ENCODE results near the gene EXOC3L1. TPM values are rescaled to one million over a fixed set of nuclear protein-coding genes. Genes with fewer than 3 reads are reported as not detected.

Gene EXOC3L1
- total and polyA plus RNA-seq, 2 of the 13 experiments (the other 11 are each of a cell fraction or from before 2014, with no cell fraction given) = 0.12 TPM; not detected in 1

GRCh38 chr16:67150047-67150832, 39.7 kb downstream of the EXOC3L1 start (continued):
- no peak for TF ChIP-seq FOXC1 (CRISPR knock-in tag; IDR thresholded peaks at IDR 0.05; ENCODE audit: borderline replicate concordance)
- no peak for TF ChIP-seq MED8 (CRISPR knock-in tag; IDR thresholded peaks at IDR 0.05; ENCODE audit: insufficient replicate concordance)
- TF ChIP-seq GATA4 (IDR thresholded peaks at IDR 0.05; ENCODE audit: borderline replicate concordance, low read depth) = no peak
- no peak for TF ChIP-seq ZNF101 (CRISPR knock-in tag; IDR thresholded peaks at IDR 0.05; ENCODE audit: borderline replicate concordance, low read depth)
- TF ChIP-seq ZNF512B (CRISPR knock-in tag; IDR thresholded peaks at IDR 0.05; ENCODE audit: borderline replicate concordance) = 0 out of 2 replicates have a peak, but pooled peaks have one; percentile 21
- peak; percentile 59 for TF ChIP-seq RBFOX2 (IDR thresholded peaks at IDR 0.05; ENCODE audit: low read depth, low read length)
- no peak for TF ChIP-seq TCF7L2 (IDR thresholded peaks at IDR 0.05; ENCODE audit: low read depth, low read length)
- no peak for TF ChIP-seq ZFP36 (IDR thresholded peaks at IDR 0.05; ENCODE audit: borderline replicate concordance, low read depth, low read length, partially characterized antibody)
- peak; percentile 61 for TF ChIP-seq RBM22 (optimal IDR thresholded peaks at IDR 0.05; ENCODE audit: low read length)
- peak; percentile 87 for TF ChIP-seq ZBTB33 (CRISPR knock-in tag; IDR thresholded peaks at IDR 0.05)
- TF ChIP-seq ZNF264 (CRISPR knock-in tag; IDR thresholded peaks at IDR 0.05) = no peak
- TF ChIP-seq KDM4B (CRISPR knock-in tag; IDR thresholded peaks at IDR 0.05) = no peak
- TF ChIP-seq ZFP82 (CRISPR knock-in tag; IDR thresholded peaks at IDR 0.05; ENCODE audit: borderline replicate concordance) = no peak
- TF ChIP-seq NR0B2 (CRISPR knock-in tag; IDR thresholded peaks at IDR 0.05) = 0 out of 2 replicates have a peak, but pooled peaks have one; percentile 10
- TF ChIP-seq ETV5 (CRISPR knock-in tag; IDR thresholded peaks at IDR 0.05; ENCODE audit: borderline replicate concordance) = peak; percentile 28; the same call in 1 of the 2 replicates
- no peak for TF ChIP-seq ZFP36L1 (CRISPR knock-in tag; IDR thresholded peaks at IDR 0.05)
- no peak for TF ChIP-seq ZNF775 (CRISPR knock-in tag; IDR thresholded peaks at IDR 0.05; ENCODE audit: borderline replicate concordance)
- TF ChIP-seq TEAD2 (CRISPR knock-in tag; IDR thresholded peaks at IDR 0.05) = no peak
- no peak for TF ChIP-seq MED1 (CRISPR knock-in tag; IDR thresholded peaks at IDR 0.05)
- TF ChIP-seq ZMAT3 (CRISPR knock-in tag; conservative IDR thresholded peaks at IDR 0.05) = no peak
- TF ChIP-seq AGO1 (IDR thresholded peaks at IDR 0.05; ENCODE audit: low read depth, low read length, poor library complexity, severe bottlenecking) = peak; percentile 98
- 0 out of 2 replicates have a peak, but pooled peaks have one; percentile 30 for TF ChIP-seq ZNF747 (CRISPR knock-in tag; IDR thresholded peaks at IDR 0.05; ENCODE audit: borderline replicate concordance)
- peak; percentile 27 for TF ChIP-seq HNRNPLL (IDR thresholded peaks at IDR 0.05; ENCODE audit: low read depth, low read length, poor library complexity, severe bottlenecking)
- TF ChIP-seq ZNF10 (CRISPR knock-in tag; IDR thresholded peaks at IDR 0.05; ENCODE audit: borderline replicate concordance, low read depth) = no peak
- TF ChIP-seq ZNF557 (CRISPR knock-in tag; IDR thresholded peaks at IDR 0.05) = no peak

Measured in HepG2 (cell line).